GM18499 (cell line): ENCODE measurements around the gene EPHB4.
"Not testable (repeated sequence)": the region's sequence is repeated elsewhere in the genome, so short reads cannot be mapped to it uniquely, and the experiment has no call there.

Experiments
- ATAC-seq: cut with Tn5 transposase; IDR thresholded peaks from one replicate; pipeline ENCODE4 v1.9.1; 2021; ENCODE audit warnings: moderate number of reproducible peaks; ENCODE audit not compliant: insufficient read depth, unreplicated experiment

The EPHB4 gene

GRCh38 chr7:100793806-100794660, 33.3 kb downstream of the EPHB4 start:
- no peak for ATAC-seq

- no peak for ATAC-seq
Measured at GRCh38 chr7:100791881-100792666, 35.2 kb downstream of the EPHB4 start.

- ATAC-seq = no peak
Measured at GRCh38 chr7:100789055-100789454, 38.3 kb downstream of the EPHB4 start.

- ATAC-seq = no peak
Measured at GRCh38 chr7:100786323-100786722, 41.0 kb downstream of the EPHB4 start.

- no peak for ATAC-seq
Measured at GRCh38 chr7:100785878-100786277, 41.4 kb downstream of the EPHB4 start.

- ATAC-seq = no peak
Measured at GRCh38 chr7:100783804-100784203, 43.5 kb downstream of the EPHB4 start.

- no peak for ATAC-seq
Measured at GRCh38 chr7:100781255-100781654, 46.1 kb downstream of the EPHB4 start.

- no peak for ATAC-seq
Measured at GRCh38 chr7:100779359-100779758, 48.0 kb downstream of the EPHB4 start.

- ATAC-seq = no peak
Measured at GRCh38 chr7:100778061-100778621, 49.2 kb downstream of the EPHB4 start.

GRCh38 chr7:100773491-100773890, 53.8 kb downstream of the EPHB4 start:
- no peak for ATAC-seq

- ATAC-seq = no peak
Measured at GRCh38 chr7:100768784-100769183, 58.5 kb downstream of the EPHB4 start.

GRCh38 chr7:100765250-100765649, 62.1 kb downstream of the EPHB4 start:
- no peak for ATAC-seq

- ATAC-seq = no peak
Measured at GRCh38 chr7:100764841-100765240, 62.5 kb downstream of the EPHB4 start.

GRCh38 chr7:100763556-100764140, 63.7 kb downstream of the EPHB4 start:
- ATAC-seq = no peak

- not testable (repeated sequence) for ATAC-seq
Measured at GRCh38 chr7:100762841-100763240, 64.5 kb downstream of the EPHB4 start.

- no peak for ATAC-seq
Measured at GRCh38 chr7:100759357-100760171, 67.8 kb downstream of the EPHB4 start.

- ATAC-seq = no peak
Measured at GRCh38 chr7:100753750-100754149, 73.6 kb downstream of the EPHB4 start.

GRCh38 chr7:100752994-100753393, 74.3 kb downstream of the EPHB4 start:
- ATAC-seq = no peak
